Measurements from ENCODE around the gene SLC22A23.

GRCh38 chr6:3382326-3383279 is 74.2 kb downstream of the SLC22A23 start:
- TF ChIP-seq, protein P1, sequence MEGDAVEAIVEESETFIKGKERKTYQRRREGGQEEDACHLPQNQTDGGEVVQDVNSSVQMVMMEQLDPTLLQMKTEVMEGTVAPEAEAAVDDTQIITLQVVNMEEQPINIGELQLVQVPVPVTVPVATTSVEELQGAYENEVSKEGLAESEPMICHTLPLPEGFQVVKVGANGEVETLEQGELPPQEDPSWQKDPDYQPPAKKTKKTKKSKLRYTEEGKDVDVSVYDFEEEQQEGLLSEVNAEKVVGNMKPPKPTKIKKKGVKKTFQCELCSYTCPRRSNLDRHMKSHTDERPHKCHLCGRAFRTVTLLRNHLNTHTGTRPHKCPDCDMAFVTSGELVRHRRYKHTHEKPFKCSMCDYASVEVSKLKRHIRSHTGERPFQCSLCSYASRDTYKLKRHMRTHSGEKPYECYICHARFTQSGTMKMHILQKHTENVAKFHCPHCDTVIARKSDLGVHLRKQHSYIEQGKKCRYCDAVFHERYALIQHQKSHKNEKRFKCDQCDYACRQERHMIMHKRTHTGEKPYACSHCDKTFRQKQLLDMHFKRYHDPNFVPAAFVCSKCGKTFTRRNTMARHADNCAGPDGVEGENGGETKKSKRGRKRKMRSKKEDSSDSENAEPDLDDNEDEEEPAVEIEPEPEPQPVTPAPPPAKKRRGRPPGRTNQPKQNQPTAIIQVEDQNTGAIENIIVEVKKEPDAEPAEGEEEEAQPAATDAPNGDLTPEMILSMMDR (IDR thresholded peaks at IDR 0.05; ENCODE audit: insufficient read depth, low read depth, low read length): no peak
- TF ChIP-seq EZH2 (IDR thresholded peaks at IDR 0.05; ENCODE audit: insufficient read depth, low read length): no peak
